ENCODE data around the gene MRPL20. TPM values are rescaled to one million over a fixed set of nuclear protein-coding genes. Genes with fewer than 3 reads are reported as not detected.

MRPL20 gene
- total and polyA plus RNA-seq, 8 donors: 69.5 to 145 (median 99.8) TPM

DNA sequence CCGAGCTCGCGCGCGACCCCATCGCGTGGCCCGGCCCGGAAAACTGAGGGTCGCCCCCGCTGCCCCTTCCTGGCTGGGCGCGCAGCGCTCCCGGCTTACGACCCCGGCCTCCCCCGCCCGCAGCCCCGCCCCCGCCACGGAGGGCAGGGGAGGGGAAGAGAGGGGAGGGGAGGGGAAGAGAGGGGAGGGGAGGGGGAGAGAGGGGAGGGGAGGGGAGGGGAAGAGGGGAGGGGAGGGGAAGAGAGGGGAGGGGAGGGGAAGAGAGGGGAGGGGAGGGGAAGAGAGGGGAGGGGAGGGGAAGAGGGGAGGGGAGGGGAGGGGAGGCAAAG is 20.7 kb upstream of the MRPL20 start:
- Histone ChIP-seq H3K36me3 (no peaks in the 10 kb centered on the region), H3K27ac (no peak overlapping the region), H3K4me3 (peak overlapping the region; percentile 18 to 24), H3K9me3 (no peaks in the 10 kb centered on the region), H3K27me3 (peaks cover 0 to 59% of the 10 kb centered on the region in 2 donors), H3K4me1 (peaks cover 23 to 39% of the 10 kb centered on the region in 2 donors)
- intact Hi-C loops (cut with DNase I): no loop called here
- DNase-seq (no peak), ATAC-seq (no peak)
- TF ChIP-seq, protein P1, sequence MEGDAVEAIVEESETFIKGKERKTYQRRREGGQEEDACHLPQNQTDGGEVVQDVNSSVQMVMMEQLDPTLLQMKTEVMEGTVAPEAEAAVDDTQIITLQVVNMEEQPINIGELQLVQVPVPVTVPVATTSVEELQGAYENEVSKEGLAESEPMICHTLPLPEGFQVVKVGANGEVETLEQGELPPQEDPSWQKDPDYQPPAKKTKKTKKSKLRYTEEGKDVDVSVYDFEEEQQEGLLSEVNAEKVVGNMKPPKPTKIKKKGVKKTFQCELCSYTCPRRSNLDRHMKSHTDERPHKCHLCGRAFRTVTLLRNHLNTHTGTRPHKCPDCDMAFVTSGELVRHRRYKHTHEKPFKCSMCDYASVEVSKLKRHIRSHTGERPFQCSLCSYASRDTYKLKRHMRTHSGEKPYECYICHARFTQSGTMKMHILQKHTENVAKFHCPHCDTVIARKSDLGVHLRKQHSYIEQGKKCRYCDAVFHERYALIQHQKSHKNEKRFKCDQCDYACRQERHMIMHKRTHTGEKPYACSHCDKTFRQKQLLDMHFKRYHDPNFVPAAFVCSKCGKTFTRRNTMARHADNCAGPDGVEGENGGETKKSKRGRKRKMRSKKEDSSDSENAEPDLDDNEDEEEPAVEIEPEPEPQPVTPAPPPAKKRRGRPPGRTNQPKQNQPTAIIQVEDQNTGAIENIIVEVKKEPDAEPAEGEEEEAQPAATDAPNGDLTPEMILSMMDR (IDR thresholded peaks at IDR 0.05): no peak

DNA sequence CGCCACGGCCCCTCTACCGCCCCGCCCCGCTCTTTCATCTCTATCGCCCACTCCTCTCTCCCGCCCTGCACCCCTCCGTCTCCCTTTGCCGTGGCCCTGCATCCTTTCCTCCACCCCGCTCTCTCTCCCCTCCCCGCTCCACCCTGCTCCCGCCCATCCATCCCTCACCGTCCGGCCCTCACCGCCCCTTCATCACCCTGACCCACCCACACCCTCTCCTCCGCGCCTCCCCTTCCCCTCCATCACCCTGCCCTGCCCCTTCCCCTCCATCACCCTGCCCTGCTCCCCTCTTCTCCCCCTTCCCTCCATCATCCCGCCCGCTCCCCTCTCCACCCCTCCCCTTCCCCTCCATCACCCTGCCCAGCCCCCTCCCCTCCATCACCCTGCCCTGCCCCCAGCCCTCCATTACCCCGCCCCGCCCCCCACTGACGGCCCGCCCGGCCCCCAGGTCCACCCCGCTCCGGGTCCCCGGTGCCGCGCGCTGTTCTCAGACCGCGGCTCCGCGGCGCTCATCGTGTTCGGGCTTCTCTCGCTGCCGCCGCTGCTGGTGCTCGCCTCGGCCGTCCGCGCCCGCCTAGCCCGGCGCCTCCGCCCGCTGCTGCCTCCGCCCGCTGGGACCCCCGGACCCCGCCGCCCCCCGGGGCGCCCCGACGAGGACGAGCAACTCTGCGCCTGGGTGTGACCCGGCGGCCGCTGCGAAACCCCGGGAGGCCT is 20.2 kb upstream of the MRPL20 start:
- peak in 1 of 4 donors; percentile 72 for DNase-seq
- H3K4me3 ChIP-seq: peak overlapping the region; percentile 18 to 24
- H3K27me3 ChIP-seq: peaks cover 0 to 54% of the 10 kb centered on the region in 2 donors
- H3K36me3 ChIP-seq: no peaks in the 10 kb centered on the region
- no peak for ATAC-seq
- H3K27ac ChIP-seq: no peak overlapping the region
- no peaks in the 10 kb centered on the region for H3K9me3 ChIP-seq
- intact Hi-C loops (cut with DNase I): no loop called here
- TF ChIP-seq, protein P1 (IDR thresholded peaks at IDR 0.05): no peak
- H3K4me1 ChIP-seq: peaks cover 23 to 34% of the 10 kb centered on the region in 2 donors

DNA sequence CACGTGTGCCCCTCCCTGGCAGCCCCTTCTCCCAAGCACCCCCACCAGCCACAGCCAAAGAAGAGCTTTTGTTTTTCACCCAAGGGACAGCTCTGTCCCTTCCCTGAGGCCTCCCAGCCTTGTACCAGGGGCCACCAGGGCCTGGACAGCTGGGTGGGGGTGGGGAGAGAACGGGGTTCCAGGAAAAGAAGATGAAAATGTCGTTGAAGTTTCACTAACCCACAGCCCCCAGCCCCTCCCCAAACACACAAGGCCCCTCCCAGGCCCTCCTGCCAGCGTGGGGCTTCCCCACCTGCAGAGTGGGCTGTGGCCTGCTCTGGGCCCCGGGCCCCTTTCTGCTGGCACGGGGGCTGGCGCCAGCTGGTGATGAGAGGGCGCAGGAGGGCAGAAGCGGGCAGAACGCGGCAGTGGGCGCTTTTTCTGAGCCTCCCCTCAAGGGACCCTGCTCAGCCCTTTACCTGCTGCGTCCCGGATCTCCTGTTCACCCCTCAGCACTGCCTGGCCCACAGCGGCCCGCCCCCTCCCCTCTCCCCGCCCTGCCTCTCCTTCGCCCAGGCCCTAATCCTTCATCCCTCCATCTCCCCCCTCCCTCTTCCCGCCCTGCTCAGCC is 19.5 kb upstream of the MRPL20 start:
- H3K9me3 ChIP-seq: no peaks in the 10 kb centered on the region
- no peak overlapping the region for H3K27ac ChIP-seq
- ATAC-seq: no peak
- intact Hi-C loops (cut with DNase I): no loop called here
- H3K27me3 ChIP-seq: peaks cover 0 to 49% of the 10 kb centered on the region in 2 donors
- DNase-seq: peak in 1 of 4 donors; percentile 55
- H3K4me3 ChIP-seq: no peak overlapping the region
- TF ChIP-seq, protein P1 (IDR thresholded peaks at IDR 0.05): no peak
- no peaks in the 10 kb centered on the region for H3K36me3 ChIP-seq
- peaks cover 22 to 27% of the 10 kb centered on the region in 2 donors for H3K4me1 ChIP-seq

DNA sequence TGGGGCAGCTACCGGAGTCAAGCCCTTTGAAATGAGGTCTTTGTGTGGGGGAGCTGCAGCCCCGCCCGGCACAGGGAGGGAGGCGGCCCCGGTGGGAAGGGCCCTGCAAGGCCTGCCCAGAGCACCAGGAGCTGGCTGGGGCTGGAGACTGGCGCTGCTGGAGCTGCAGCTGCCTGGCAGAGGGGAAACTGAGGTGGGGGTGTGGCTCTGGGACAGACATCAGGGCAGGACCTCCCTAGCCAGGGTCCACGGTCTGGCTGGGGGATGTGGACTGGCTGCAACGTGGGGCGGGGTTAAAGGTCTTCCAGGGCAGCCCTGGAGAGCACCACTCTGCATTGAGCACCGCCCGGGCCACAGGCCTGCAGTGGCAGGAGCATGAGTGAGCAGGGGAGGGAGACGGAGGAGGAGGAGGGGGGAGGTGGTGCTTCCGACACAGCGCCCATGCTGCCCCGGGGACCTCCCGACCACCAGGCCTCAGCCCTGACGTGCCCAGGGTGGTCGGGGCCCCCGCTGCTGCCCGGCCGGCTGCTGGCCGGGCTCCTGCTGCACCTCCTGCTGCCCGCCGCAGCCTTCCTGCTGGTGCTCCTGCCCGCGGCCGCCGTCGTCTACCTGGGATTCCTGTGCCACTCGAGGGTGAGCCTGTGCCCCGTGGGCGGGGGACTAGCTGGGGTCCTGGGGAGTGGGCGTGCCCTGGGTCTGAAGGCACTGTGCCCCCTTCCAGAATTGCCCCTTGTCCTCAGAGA is 18.8 kb upstream of the MRPL20 start:
- ATAC-seq: no peak
- no peak overlapping the region for H3K4me3 ChIP-seq
- H3K4me1 ChIP-seq: peaks cover 15 to 20% of the 10 kb centered on the region in 2 donors
- no peaks in the 10 kb centered on the region for H3K9me3 ChIP-seq
- intact Hi-C loops (cut with DNase I): no loop called here
- H3K27ac ChIP-seq: no peak overlapping the region
- TF ChIP-seq, protein P1 (IDR thresholded peaks at IDR 0.05): no peak
- H3K27me3 ChIP-seq: peaks cover 0 to 49% of the 10 kb centered on the region in 2 donors
- peak in 1 of 4 donors; percentile 75 for DNase-seq
- H3K36me3 ChIP-seq: no peaks in the 10 kb centered on the region

DNA sequence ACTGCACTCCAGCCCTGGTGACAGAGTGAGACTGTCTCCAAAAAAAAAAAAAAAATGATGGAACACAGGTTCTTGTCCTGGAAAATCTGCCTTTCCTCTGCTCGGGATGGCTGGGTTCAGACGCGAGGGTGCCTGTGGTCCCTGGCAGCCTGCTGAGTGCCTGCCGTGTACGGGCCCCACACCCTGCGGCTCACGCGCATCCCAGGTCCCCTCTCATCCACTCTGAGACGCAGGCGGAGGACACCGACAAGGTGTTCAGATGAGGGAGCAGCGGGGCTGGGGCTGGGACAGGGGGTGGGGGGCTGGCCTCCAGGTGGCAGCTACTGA is 18.3 kb upstream of the MRPL20 start:
- TF ChIP-seq, protein P1 (IDR thresholded peaks at IDR 0.05): no peak
- H3K4me1 ChIP-seq: peaks cover 10 to 21% of the 10 kb centered on the region in 2 donors
- no peak overlapping the region for H3K4me3 ChIP-seq
- H3K9me3 ChIP-seq: no peaks in the 10 kb centered on the region
- intact Hi-C loops (cut with DNase I): no loop called here
- H3K27me3 ChIP-seq: peaks cover 0 to 49% of the 10 kb centered on the region in 2 donors
- DNase-seq (peak in 1 of 4 donors; percentile 50), ATAC-seq (no peak)
- H3K36me3 ChIP-seq: no peaks in the 10 kb centered on the region
- no peak overlapping the region for H3K27ac ChIP-seq

All from left lung (tissue), 10 donors.